Activated naive CD8-positive, alpha-beta T cell (primary cell): ENCODE measurements around the gene EED.
A peak's percentile ranks its signal among the peaks of the same experiment; 100 is the strongest.

ENCODE experiments used
- H3K27ac Mint-ChIP-seq: one replicate; pipeline ENCODE4 v1.8.0; 2021; ENCODE audit warnings: mixed read lengths
- H3K27me3 Mint-ChIP-seq: one replicate; pipeline ENCODE4 v1.8.0; 2021; ENCODE audit warnings: mixed read lengths
- H3K36me3 Mint-ChIP-seq: one replicate; pipeline ENCODE4 v1.8.0; 2021; ENCODE audit warnings: mixed read lengths
- H3K4me1 Mint-ChIP-seq: one replicate; pipeline ENCODE4 v1.8.0; 2021; ENCODE audit warnings: low read depth, mixed read lengths
- H3K4me3 Mint-ChIP-seq: one replicate; pipeline ENCODE4 v1.8.0; 2021; ENCODE audit warnings: mild to moderate bottlenecking, mixed read lengths
- H3K9me3 Mint-ChIP-seq: one replicate; pipeline ENCODE4 v1.8.0; 2021; ENCODE audit warnings: low read depth, mixed read lengths

EED gene

DNA sequence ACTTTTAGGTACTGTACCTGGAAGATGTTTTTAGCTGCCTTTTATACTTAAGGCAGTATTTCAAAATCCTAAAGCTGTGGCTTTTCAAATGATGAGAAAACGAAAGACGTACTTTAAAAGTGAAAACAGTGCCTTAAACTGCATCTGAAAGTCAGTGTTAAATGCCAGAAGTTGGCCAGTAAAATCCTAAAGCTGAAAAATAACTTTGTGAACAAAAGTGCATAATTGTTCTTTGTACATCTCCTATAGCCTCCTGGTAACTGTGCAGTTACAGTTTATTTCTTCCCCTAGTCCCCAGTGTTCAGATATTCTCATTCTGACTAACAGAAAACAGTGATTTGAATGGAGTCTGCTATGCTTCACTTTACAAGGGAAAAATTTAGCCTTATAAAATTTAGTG lies 6.8 kb downstream of the EED start:
- Mint-ChIP-seq H3K36me3 (peaks cover 9% of the 10 kb centered on the region), H3K27me3 (no peaks in the 10 kb centered on the region), H3K4me3 (peak overlapping the region; percentile 46), H3K27ac (peak overlapping the region; percentile 28), H3K4me1 (peaks cover 51% of the 10 kb centered on the region), H3K9me3 (no peaks in the 10 kb centered on the region)

- H3K27me3 Mint-ChIP-seq, result no peaks in the 10 kb centered on the region
- H3K4me3 Mint-ChIP-seq, result no peak overlapping the region
- H3K27ac Mint-ChIP-seq, result peak overlapping the region; percentile 35
- peaks cover 10% of the 10 kb centered on the region for H3K36me3 Mint-ChIP-seq
- H3K9me3 Mint-ChIP-seq, result no peaks in the 10 kb centered on the region
- H3K4me1 Mint-ChIP-seq, result peaks cover 20% of the 10 kb centered on the region
Measured at GRCh38 chr11:86255896-86256295, 11.3 kb downstream of the EED start.

GRCh38 chr11:86256608-86257007 lies 12.1 kb downstream of the EED start:
- Mint-ChIP-seq H3K27ac (peak overlapping the region; percentile 16), H3K36me3 (peaks cover 10% of the 10 kb centered on the region)

GRCh38 chr11:86257446-86257845 lies 12.9 kb downstream of the EED start:
- H3K27me3 Mint-ChIP-seq, result no peaks in the 10 kb centered on the region
- H3K4me1 Mint-ChIP-seq, result peaks cover 8% of the 10 kb centered on the region
- H3K4me3 Mint-ChIP-seq, result no peak overlapping the region
- H3K36me3 Mint-ChIP-seq, result peaks cover 7% of the 10 kb centered on the region
- no peaks in the 10 kb centered on the region for H3K9me3 Mint-ChIP-seq
- H3K27ac Mint-ChIP-seq, result no peak overlapping the region

More at GRCh38 chr11:86256608-86257007, 12.1 kb downstream of the EED start:
- Mint-ChIP-seq H3K27me3 (no peaks in the 10 kb centered on the region), H3K9me3 (no peaks in the 10 kb centered on the region), H3K4me1 (peaks cover 15% of the 10 kb centered on the region), H3K4me3 (no peak overlapping the region)

GRCh38 chr11:86259730-86260129 lies 15.2 kb downstream of the EED start:
- Mint-ChIP-seq H3K36me3 (peaks cover 12% of the 10 kb centered on the region), H3K27ac (no peak overlapping the region), H3K9me3 (no peaks in the 10 kb centered on the region), H3K27me3 (no peaks in the 10 kb centered on the region), H3K4me1 (peaks cover 6% of the 10 kb centered on the region), H3K4me3 (no peak overlapping the region)

GRCh38 chr11:86261328-86261727 lies 16.8 kb downstream of the EED start:
- H3K27ac Mint-ChIP-seq, result no peak overlapping the region
- peaks cover 9% of the 10 kb centered on the region for H3K4me1 Mint-ChIP-seq
- peaks cover 12% of the 10 kb centered on the region for H3K36me3 Mint-ChIP-seq
- H3K4me3 Mint-ChIP-seq, result no peak overlapping the region
- no peaks in the 10 kb centered on the region for H3K9me3 Mint-ChIP-seq
- H3K27me3 Mint-ChIP-seq, result no peaks in the 10 kb centered on the region

GRCh38 chr11:86262387-86262786 lies 17.8 kb downstream of the EED start:
- Mint-ChIP-seq H3K27ac (no peak overlapping the region), H3K4me1 (peaks cover 10% of the 10 kb centered on the region), H3K27me3 (no peaks in the 10 kb centered on the region), H3K4me3 (no peak overlapping the region), H3K9me3 (no peaks in the 10 kb centered on the region), H3K36me3 (peaks cover 12% of the 10 kb centered on the region)

GRCh38 chr11:86264649-86265048 lies 20.1 kb downstream of the EED start:
- H3K27me3 Mint-ChIP-seq, result no peaks in the 10 kb centered on the region
- H3K36me3 Mint-ChIP-seq, result peaks cover 15% of the 10 kb centered on the region
- peaks cover 13% of the 10 kb centered on the region for H3K4me1 Mint-ChIP-seq
- no peak overlapping the region for H3K4me3 Mint-ChIP-seq
- no peaks in the 10 kb centered on the region for H3K9me3 Mint-ChIP-seq
- no peak overlapping the region for H3K27ac Mint-ChIP-seq

DNA sequence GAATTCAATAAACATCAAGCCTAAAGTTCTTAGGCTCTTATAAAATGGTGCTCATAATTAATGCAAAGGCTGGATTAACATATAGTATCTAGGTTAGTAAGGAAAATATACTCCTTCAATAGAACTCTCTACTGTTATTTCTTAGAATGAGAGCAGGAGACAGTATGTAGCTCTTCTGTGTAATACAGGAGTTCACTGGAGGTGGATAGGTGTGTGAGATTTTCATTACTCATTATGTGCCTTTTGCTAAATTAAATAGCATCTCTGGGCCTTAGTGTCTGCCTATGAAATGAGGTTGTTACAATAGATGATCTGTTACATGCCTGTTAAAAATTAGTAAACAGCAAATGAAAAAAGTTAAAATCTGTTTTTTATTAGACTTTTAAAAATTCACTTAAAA lies 20.6 kb downstream of the EED start:
- Mint-ChIP-seq H3K9me3 (no peaks in the 10 kb centered on the region), H3K27me3 (no peaks in the 10 kb centered on the region), H3K4me3 (no peak overlapping the region), H3K36me3 (peaks cover 20% of the 10 kb centered on the region), H3K4me1 (peaks cover 15% of the 10 kb centered on the region), H3K27ac (no peak overlapping the region)

GRCh38 chr11:86269645-86270044 lies 25.1 kb downstream of the EED start:
- Mint-ChIP-seq H3K27me3 (no peaks in the 10 kb centered on the region), H3K27ac (no peak overlapping the region)

GRCh38 chr11:86274503-86274902 lies 29.9 kb downstream of the EED start:
- Mint-ChIP-seq H3K36me3 (peaks cover 26% of the 10 kb centered on the region), H3K4me3 (no peak overlapping the region), H3K4me1 (peaks cover 28% of the 10 kb centered on the region), H3K9me3 (peaks cover 3% of the 10 kb centered on the region), H3K27ac (no peak overlapping the region), H3K27me3 (no peaks in the 10 kb centered on the region)

More at GRCh38 chr11:86269645-86270044, 25.1 kb downstream of the EED start:
- H3K36me3 Mint-ChIP-seq, result peaks cover 22% of the 10 kb centered on the region
- H3K4me1 Mint-ChIP-seq, result peaks cover 32% of the 10 kb centered on the region
- no peaks in the 10 kb centered on the region for H3K9me3 Mint-ChIP-seq
- H3K4me3 Mint-ChIP-seq, result no peak overlapping the region

DNA sequence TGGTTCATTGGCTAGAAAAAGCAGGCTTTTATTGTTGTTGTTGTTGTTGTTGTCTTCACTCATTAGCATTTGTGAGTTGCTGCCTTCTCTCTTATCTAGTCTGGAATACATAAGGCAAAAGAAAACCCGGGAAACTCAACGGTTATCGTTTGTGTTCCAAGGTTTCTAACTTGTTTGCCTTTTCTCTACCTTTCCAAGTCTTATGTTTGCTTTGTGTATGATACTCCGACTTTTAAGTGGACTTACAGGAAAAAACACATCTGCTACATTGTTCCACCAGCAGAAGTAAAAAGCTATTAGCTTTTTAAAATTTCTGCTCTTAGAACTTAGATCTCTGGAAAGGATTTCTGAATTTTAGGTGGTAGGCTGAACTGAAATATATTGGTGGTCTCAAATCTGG lies 30.4 kb downstream of the EED start:
- H3K27ac Mint-ChIP-seq, result no peak overlapping the region
- peaks cover 27% of the 10 kb centered on the region for H3K4me1 Mint-ChIP-seq
- H3K36me3 Mint-ChIP-seq, result peaks cover 26% of the 10 kb centered on the region

GRCh38 chr11:86275493-86276370 lies 31.2 kb downstream of the EED start:
- no peak overlapping the region for H3K4me3 Mint-ChIP-seq
- H3K27ac Mint-ChIP-seq, result no peak overlapping the region
- H3K9me3 Mint-ChIP-seq, result peaks cover 3% of the 10 kb centered on the region
- peaks cover 21% of the 10 kb centered on the region for H3K4me1 Mint-ChIP-seq
- peaks cover 23% of the 10 kb centered on the region for H3K36me3 Mint-ChIP-seq
- no peaks in the 10 kb centered on the region for H3K27me3 Mint-ChIP-seq

More for the DNA sequence above, 30.4 kb downstream of the EED start:
- Mint-ChIP-seq H3K27me3 (no peaks in the 10 kb centered on the region), H3K9me3 (peaks cover 3% of the 10 kb centered on the region), H3K4me3 (no peak overlapping the region)

GRCh38 chr11:86277741-86278140 lies 33.2 kb downstream of the EED start:
- Mint-ChIP-seq H3K9me3 (peaks cover 3% of the 10 kb centered on the region), H3K4me3 (no peak overlapping the region), H3K4me1 (peaks cover 17% of the 10 kb centered on the region), H3K27ac (no peak overlapping the region), H3K27me3 (no peaks in the 10 kb centered on the region), H3K36me3 (peaks cover 18% of the 10 kb centered on the region)

DNA sequence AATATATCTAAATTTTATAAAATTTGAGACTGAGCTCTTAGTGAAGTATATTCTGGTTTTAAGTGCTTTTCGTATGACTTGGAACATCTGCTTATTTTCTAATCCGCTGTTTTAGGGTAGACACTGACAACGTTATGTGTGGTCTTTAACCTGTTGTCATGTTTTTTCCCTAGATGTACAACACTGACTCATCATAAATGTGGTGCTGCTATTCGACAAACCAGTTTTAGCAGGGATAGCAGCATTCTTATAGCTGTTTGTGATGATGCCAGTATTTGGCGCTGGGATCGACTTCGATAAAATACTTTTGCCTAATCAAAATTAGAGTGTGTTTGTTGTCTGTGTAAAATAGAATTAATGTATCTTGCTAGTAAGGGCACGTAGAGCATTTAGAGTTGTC lies 33.7 kb downstream of the EED start:
- H3K27me3 Mint-ChIP-seq, result no peaks in the 10 kb centered on the region
- peaks cover 3% of the 10 kb centered on the region for H3K9me3 Mint-ChIP-seq
- peak overlapping the region; percentile 18 for H3K27ac Mint-ChIP-seq
- no peak overlapping the region for H3K4me3 Mint-ChIP-seq
- peaks cover 18% of the 10 kb centered on the region for H3K36me3 Mint-ChIP-seq
- peaks cover 18% of the 10 kb centered on the region for H3K4me1 Mint-ChIP-seq

- H3K4me1 Mint-ChIP-seq, result peaks cover 13% of the 10 kb centered on the region
- H3K36me3 Mint-ChIP-seq, result peaks cover 23% of the 10 kb centered on the region
- H3K4me3 Mint-ChIP-seq, result no peak overlapping the region
- H3K27ac Mint-ChIP-seq, result no peak overlapping the region
- peaks cover 3% of the 10 kb centered on the region for H3K9me3 Mint-ChIP-seq
- no peaks in the 10 kb centered on the region for H3K27me3 Mint-ChIP-seq
Measured at GRCh38 chr11:86279747-86280146, 35.2 kb downstream of the EED start.
